Psoas muscle (tissue), 8 donors: ENCODE measurements around the gene TBRG4. TPM values are rescaled to one million over a fixed set of nuclear protein-coding genes. Genes with fewer than 3 reads are reported as not detected.
A peak's percentile ranks its signal among the peaks of the same experiment; 100 is the strongest.

Experiments
- ATAC-seq, 4 donors: fragments of 200-7000 bp; cut with Tn5 transposase; one replicate each; pipeline ENCODE4 v1.9.1; 2020; ENCODE audit warnings: moderate library complexity in 3 of 4, mild to moderate bottlenecking in 2 of 4
- DNase-seq, 2 donors: peaks; one replicate each; pipeline ENCODE4 v3.0.0-alpha.2; 2020
- H3K27ac ChIP-seq: fragments of 200-600 bp; one replicate; pipeline ENCODE4 v1.8.0; 2022
- H3K27me3 ChIP-seq, 3 donors: fragments of 200-600 bp in 1 of 3; one replicate each; pipeline versions ENCODE4 v1.6.1 to v1.8.0; 2013 to 2022; ENCODE audit warnings: low read length in 2 of 3, mild to moderate bottlenecking in 2 of 3, moderate library complexity in 1 of 3; ENCODE audit not compliant: insufficient read depth in 3 of 3
- H3K36me3 ChIP-seq, 2 donors: fragments of 200-600 bp in 1 of 2; one replicate each; pipeline versions ENCODE4 v1.6.1 to v1.8.0; 2013 to 2022; ENCODE audit warnings: low read depth in 1 of 2, mild to moderate bottlenecking in 1 of 2, moderate library complexity in 1 of 2; ENCODE audit not compliant: insufficient read depth in 1 of 2
- H3K4me1 ChIP-seq: fragments of 200-600 bp; one replicate; pipeline ENCODE4 v1.8.0; 2022
- H3K4me3 ChIP-seq: fragments of 200-600 bp; one replicate; pipeline ENCODE4 v1.8.0; 2022; ENCODE audit warnings: mild to moderate bottlenecking
- H3K9me3 ChIP-seq: fragments of 200-600 bp; one replicate; pipeline ENCODE4 v1.8.0; 2022
- CTCF ChIP-seq: fragments of 200-600 bp; IDR thresholded peaks from one replicate; pipeline ENCODE4 v1.8.0; 2022; ENCODE audit warnings: antibody characterized with exemption
- WGBS, 3 donors: extraction: QIAGEN DNeasy Blood & Tissue Kit; methylation state at CpG; one replicate each; pipeline versions ENCODE4 v1.1.6 to v1.1.7; 2013; 5-methylcytosine and 5-hydroxymethylcytosine counted together
- intact Hi-C, 2 donors: fragments of 100-400 bp; cut with DNase I; formaldehyde crosslinking; loops; one replicate each; pipeline versions ENCODE4 v1.11.0 to v1.14.2; 2022
- polyA plus RNA-seq, 3 donors: library from polyadenylated mRNA; stranded (reverse); fragments of 200-250 nt; gene quantifications; one replicate each; pipeline ENCODE4 v1.2.3, GENCODE V29; 2013
- total RNA-seq, 4 donors: library from RNA; stranded (reverse); fragmentation: NEBNext Ultra II Directional in 2 of 4; extraction: Animal tissue kit (Norgen Biotek cat#: 25700) in 2 of 4; gene quantifications; one replicate each; pipeline versions ENCODE4 v1.2.1 to v1.2.4, GENCODE V29; 2021 to 2023
- donor health status: healthy with polysubstance abuse.
- donor health status: DM: no; HTN: no; CAD: no; lungs with moderate emphysema.
- donor health status: Bipolar disorder and iron deficiency.
- donor health status: healthy.
- donor health status: DM: yes; HTN: yes; CAD: no.
- donor health status: DM: no; HTN: no; CAD: no.
- donor health status: DM: no; HTN: no; CAD: no.
- donor health status: DM: yes; HTN: yes; CAD: no.

Gene TBRG4
- total and polyA plus RNA-seq, 7 donors, result 70.9 to 195 (median 91.6) TPM

DNA sequence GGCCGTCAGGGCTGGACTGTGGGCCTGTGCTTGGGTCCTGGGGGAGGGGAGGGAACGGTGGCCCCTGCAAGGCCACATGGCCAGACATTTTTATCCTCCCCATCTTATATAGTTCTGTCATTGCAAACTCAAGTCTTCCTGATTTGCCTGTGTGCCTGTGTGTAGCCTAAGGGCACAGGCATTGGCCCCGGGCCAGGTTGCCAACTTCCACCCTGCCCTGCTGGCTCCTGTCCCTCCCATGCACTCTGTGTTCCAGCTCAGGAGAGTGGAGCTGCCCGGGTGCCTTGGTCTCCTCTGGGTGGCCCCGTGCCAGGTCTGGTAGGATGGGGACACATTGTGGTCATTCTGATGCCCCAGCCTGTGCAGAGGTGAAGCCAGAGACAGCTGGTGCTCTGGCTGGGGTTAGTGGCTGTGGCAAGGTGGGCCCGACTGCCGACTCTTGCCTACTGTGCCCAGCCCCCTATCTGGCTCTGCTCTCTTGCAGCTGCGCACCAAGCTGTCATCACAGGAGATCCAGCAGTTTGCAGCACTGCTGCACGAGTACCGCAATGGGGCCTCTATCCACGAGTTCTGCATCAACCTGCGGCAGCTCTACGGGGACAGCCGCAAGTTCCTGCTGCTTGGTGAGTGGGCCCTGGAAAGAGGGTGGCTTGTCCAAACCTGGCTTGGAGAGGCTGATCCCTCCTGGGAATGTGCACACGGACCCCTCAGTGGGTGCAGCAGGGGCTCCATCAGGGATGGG is 37.5 kb downstream of the TBRG4 start:
- peak in 2 of 4 donors; percentile 15 to 21 for ATAC-seq
- no peak overlapping the region for H3K27ac ChIP-seq
- H3K27me3 ChIP-seq, result no peaks in the 10 kb centered on the region
- no peaks in the 10 kb centered on the region for H3K4me1 ChIP-seq
- peaks cover 0 to 89% of the 10 kb centered on the region in 2 donors for H3K36me3 ChIP-seq
- 67 to 75% (median 73%) methylated on average over 15 of the region's 15 CpGs for WGBS, 3 donors
- H3K9me3 ChIP-seq, result no peaks in the 10 kb centered on the region
- DNase-seq, result no peak
- intact Hi-C loops, result no loop called here
- TF ChIP-seq CTCF, result no peak
- H3K4me3 ChIP-seq, result no peak overlapping the region

DNA sequence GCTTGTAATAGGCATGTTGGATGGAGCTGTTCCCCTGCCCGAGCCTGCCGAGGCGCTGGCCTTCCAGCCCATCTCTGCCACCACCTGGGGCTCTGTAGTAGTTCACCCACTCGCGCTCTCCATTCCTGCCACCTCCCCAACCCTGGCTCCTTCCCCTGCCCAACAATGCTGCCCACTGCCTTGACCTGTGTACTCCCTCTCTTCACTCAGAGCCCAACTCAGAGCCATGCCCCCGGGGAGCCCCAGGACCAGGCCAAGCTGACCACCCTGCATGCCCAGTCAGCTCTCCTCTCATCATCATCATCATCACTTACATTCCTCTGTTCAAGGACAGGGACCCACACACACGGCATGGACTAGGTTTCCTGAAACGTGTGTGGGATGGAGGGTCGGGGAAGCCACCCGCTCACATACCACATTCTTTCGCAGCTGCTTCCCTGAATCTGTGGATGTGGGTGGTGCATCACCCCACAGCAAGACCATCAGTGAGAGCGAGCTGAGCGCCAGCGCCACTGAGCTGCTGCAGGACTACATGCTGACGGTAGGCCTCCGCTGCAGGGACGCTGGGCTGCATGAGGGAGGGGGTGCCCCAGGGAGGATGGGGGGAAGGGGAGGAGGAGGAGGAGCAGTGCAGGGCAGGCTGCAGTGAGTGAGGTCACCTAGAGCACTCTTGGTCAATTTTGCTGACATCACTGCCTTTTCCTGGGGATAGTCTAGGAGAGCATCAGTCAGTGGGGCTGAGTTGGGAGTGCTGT is 38.3 kb downstream of the TBRG4 start:
- no peak overlapping the region for H3K27ac ChIP-seq
- H3K36me3 ChIP-seq, result peaks cover 2 to 97% of the 10 kb centered on the region in 2 donors
- no peaks in the 10 kb centered on the region for H3K4me1 ChIP-seq
- H3K27me3 ChIP-seq, result no peaks in the 10 kb centered on the region
- intact Hi-C loops, result no loop called here
- H3K4me3 ChIP-seq, result no peak overlapping the region
- no peaks in the 10 kb centered on the region for H3K9me3 ChIP-seq
- 83 to 89% (median 88%) methylated on average over 17 of the region's 17 CpGs for WGBS, 3 donors
- ATAC-seq (no peak), DNase-seq (no peak)
- no peak for TF ChIP-seq CTCF

- H3K9me3 ChIP-seq, result no peaks in the 10 kb centered on the region
- ATAC-seq, result no peak
- no peak for DNase-seq
- no peak for TF ChIP-seq CTCF
- H3K4me1 ChIP-seq, result no peaks in the 10 kb centered on the region
- no peak overlapping the region for H3K27ac ChIP-seq
- intact Hi-C loops, result no loop called here
- 91 to 95% (median 92%) methylated on average over 13 of the region's 13 CpGs for WGBS, 3 donors
- no peak overlapping the region for H3K4me3 ChIP-seq
- no peaks in the 10 kb centered on the region for H3K27me3 ChIP-seq
- H3K36me3 ChIP-seq, result peaks cover 3 to 99% of the 10 kb centered on the region in 2 donors
Observed at GRCh38 chr7:45072131-45073030, 39.1 kb downstream of the TBRG4 start.

DNA sequence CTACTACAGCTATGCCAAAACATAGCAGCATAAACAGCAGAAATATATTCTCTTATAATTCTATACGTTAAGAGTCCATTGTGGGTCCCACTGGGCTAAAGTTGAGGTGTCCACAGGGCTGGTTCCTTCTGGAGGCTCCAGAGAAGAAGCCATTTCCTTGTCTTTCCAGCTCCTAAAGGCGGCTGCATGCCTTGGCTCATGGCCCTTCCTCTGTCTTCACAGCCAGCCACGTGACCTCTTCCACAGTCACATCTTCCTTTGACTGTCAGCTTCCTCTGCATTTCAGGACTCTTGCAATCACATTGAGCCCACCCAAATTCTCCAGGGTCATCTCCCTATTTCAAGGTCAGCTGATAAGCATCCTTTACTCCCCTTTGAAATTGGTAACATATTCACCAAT is 40.0 kb downstream of the TBRG4 start:
- H3K27ac ChIP-seq, result no peak overlapping the region
- H3K4me3 ChIP-seq, result no peak overlapping the region
- no peaks in the 10 kb centered on the region for H3K9me3 ChIP-seq
- no peaks in the 10 kb centered on the region for H3K4me1 ChIP-seq
- peaks cover 3 to 96% of the 10 kb centered on the region in 2 donors for H3K36me3 ChIP-seq
- DNase-seq (no peak), ATAC-seq (no peak)
- H3K27me3 ChIP-seq, result no peaks in the 10 kb centered on the region
- TF ChIP-seq CTCF, result no peak
- intact Hi-C loops, result no loop called here
- 71 to 84% (median 78%) methylated on average over 3 of the region's 3 CpGs for WGBS, 3 donors
